ENCODE data around the gene AEN. TPM values are rescaled to one million over a fixed set of nuclear protein-coding genes. Genes with fewer than 3 reads are reported as not detected.

Gene AEN
- total RNA-seq, 1 donor from 2014 or later = 10.3 TPM

- Histone ChIP-seq H3K36me3 (no peaks in the 10 kb centered on the region), H3K9me3 (replicated peaks) (no peaks in the 10 kb centered on the region), H3K4me1 (peaks cover 42% of the 10 kb centered on the region), H3K4me3 (no peak overlapping the region), H3K27me3 (ENCODE audit: low read depth) (peaks cover 4% of the 10 kb centered on the region), H3K27ac (replicated peaks) (no peak overlapping the region)
- no peak for TF ChIP-seq CTCF (IDR thresholded peaks at IDR 0.05; ENCODE audit: borderline replicate concordance)
- no peak for DNase-seq
- intact Hi-C loops (cut with micrococcal nuclease) = no loop called here
Measured at GRCh38 chr15:88619796-88620195, 1.3 kb upstream of the AEN start.

GRCh38 chr15:88621789-88622604 is 857 bp downstream of the AEN start:
- Histone ChIP-seq H3K4me1 (peaks cover 48% of the 10 kb centered on the region), H3K27ac (replicated peaks) (peak overlapping the region; percentile 92), H3K27me3 (ENCODE audit: low read depth) (no peaks in the 10 kb centered on the region), H3K9me3 (replicated peaks) (no peaks in the 10 kb centered on the region), H3K36me3 (peaks cover 10% of the 10 kb centered on the region), H3K4me3 (peak overlapping the region; percentile 81)
- DNase-seq = no peak
- TF ChIP-seq CTCF (IDR thresholded peaks at IDR 0.05; ENCODE audit: borderline replicate concordance) = no peak
- intact Hi-C loops (cut with micrococcal nuclease) = no loop called here

GRCh38 chr15:88622605-88622975 is 1.4 kb downstream of the AEN start:
- Histone ChIP-seq H3K4me3 (peak overlapping the region; percentile 81), H3K27me3 (ENCODE audit: low read depth) (no peaks in the 10 kb centered on the region), H3K27ac (replicated peaks) (peak overlapping the region; percentile 92), H3K36me3 (peaks cover 13% of the 10 kb centered on the region), H3K9me3 (replicated peaks) (no peaks in the 10 kb centered on the region), H3K4me1 (peaks cover 52% of the 10 kb centered on the region)
- no peak for DNase-seq
- intact Hi-C loops (cut with micrococcal nuclease) = no loop called here
- no peak for TF ChIP-seq CTCF (IDR thresholded peaks at IDR 0.05; ENCODE audit: borderline replicate concordance)

- TF ChIP-seq CTCF (IDR thresholded peaks at IDR 0.05; ENCODE audit: borderline replicate concordance) = no peak
- no peaks in the 10 kb centered on the region for H3K9me3 ChIP-seq (replicated peaks)
- H3K4me1 ChIP-seq = peaks cover 56% of the 10 kb centered on the region
- peak overlapping the region; percentile 81 for H3K4me3 ChIP-seq
- H3K27ac ChIP-seq (replicated peaks) = no peak overlapping the region
- no peaks in the 10 kb centered on the region for H3K27me3 ChIP-seq (ENCODE audit: low read depth)
- DNase-seq = no peak
- intact Hi-C loops (cut with micrococcal nuclease) = no loop called here
- H3K36me3 ChIP-seq = peaks cover 18% of the 10 kb centered on the region
Measured at GRCh38 chr15:88623061-88623460, 1.9 kb downstream of the AEN start.

- TF ChIP-seq CTCF (IDR thresholded peaks at IDR 0.05; ENCODE audit: borderline replicate concordance) = no peak
- Histone ChIP-seq H3K36me3 (peaks cover 24% of the 10 kb centered on the region), H3K4me3 (no peak overlapping the region), H3K27ac (replicated peaks) (no peak overlapping the region), H3K27me3 (ENCODE audit: low read depth) (no peaks in the 10 kb centered on the region), H3K4me1 (peaks cover 62% of the 10 kb centered on the region), H3K9me3 (replicated peaks) (no peaks in the 10 kb centered on the region)
- no peak for DNase-seq
- intact Hi-C loops (cut with micrococcal nuclease) = no loop called here
Measured at GRCh38 chr15:88623632-88624031, 2.5 kb downstream of the AEN start.

Measured in left ventricle myocardium inferior (tissue), 1 donor.